Large intestine (tissue), 3 donors: ENCODE measurements around the gene CEP104. TPM values are rescaled to one million over a fixed set of nuclear protein-coding genes. Genes with fewer than 3 reads are reported as not detected.

Experiments used
- DNase-seq, 2 donors: peaks; one replicate each; pipeline versions ENCODE4 v3.0.0 to v3.0.0-alpha.2; 2013
- H3K27ac ChIP-seq: one replicate; pipeline ENCODE4 v1.5.1; 2013; ENCODE audit warnings: low read length
- H3K27me3 ChIP-seq: 2 replicates; pipeline ENCODE4 v1.6.1; 2013; ENCODE audit warnings: low read length; ENCODE audit not compliant: control insufficient read depth, insufficient read depth
- H3K36me3 ChIP-seq: 2 replicates; pipeline ENCODE4 v1.6.1; 2013; ENCODE audit warnings: low read length; ENCODE audit not compliant: control insufficient read depth, insufficient read depth
- H3K4me1 ChIP-seq: one replicate; pipeline ENCODE4 v1.6.1; 2013; ENCODE audit warnings: low read length; ENCODE audit not compliant: control insufficient read depth, insufficient read depth
- H3K4me3 ChIP-seq: one replicate; pipeline ENCODE4 v1.5.1; 2013; ENCODE audit warnings: low read length
- H3K9me3 ChIP-seq: one replicate; pipeline ENCODE4 v1.6.1; 2013; ENCODE audit warnings: mild to moderate bottlenecking, low read depth, low read length, moderate library complexity; ENCODE audit not compliant: control insufficient read depth
- WGBS: methylation state at CpG from one replicate; pipeline ENCODE4 v1.1.5; 2013; ENCODE audit warnings: low lambda C conversion rate; ENCODE audit not compliant: insufficient coverage; 5-methylcytosine and 5-hydroxymethylcytosine counted together
- polyA plus RNA-seq: library from polyadenylated mRNA; unstranded; fragments of 120-200 nt; gene quantifications from one replicate; pipeline ENCODE4 v1.2.1, GENCODE V29; 2013

CEP104 gene
- polyA plus RNA-seq, 1 donor: 31.5 TPM

GRCh38 chr1:3894626-3895278 is 37.7 kb upstream of the CEP104 start:
- no CpG with 5 or more reads among the region's 17 CpGs for WGBS
- no peak for DNase-seq
- H3K27ac ChIP-seq: no peak overlapping the region
- H3K27me3 ChIP-seq: no peaks in the 10 kb centered on the region
- H3K9me3 ChIP-seq: peaks cover 13% of the 10 kb centered on the region
- peaks cover 25% of the 10 kb centered on the region for H3K36me3 ChIP-seq
- H3K4me1 ChIP-seq: no peaks in the 10 kb centered on the region
- H3K4me3 ChIP-seq: no peak overlapping the region

DNA sequence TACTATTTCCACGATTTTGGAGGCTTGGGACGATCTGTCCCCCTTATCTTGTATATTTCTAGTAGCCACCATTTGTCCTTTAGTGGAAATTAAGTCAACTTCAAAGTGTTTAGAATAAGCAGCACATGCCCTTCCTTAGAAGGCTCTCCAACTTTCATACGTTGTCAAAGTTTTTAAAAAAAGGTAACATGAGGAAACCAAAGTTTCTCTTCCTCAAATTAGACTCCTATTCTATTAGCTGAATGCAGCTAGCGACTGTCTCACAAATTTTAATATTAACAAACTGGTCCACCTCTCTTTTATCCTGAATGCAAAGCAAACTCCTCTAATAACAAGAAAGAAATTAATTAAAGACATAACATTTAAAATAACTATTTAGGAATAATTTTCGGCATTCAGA is 36.2 kb upstream of the CEP104 start:
- Histone ChIP-seq H3K4me1 (no peaks in the 10 kb centered on the region), H3K4me3 (no peak overlapping the region), H3K27ac (no peak overlapping the region), H3K9me3 (peaks cover 9% of the 10 kb centered on the region), H3K27me3 (no peaks in the 10 kb centered on the region), H3K36me3 (peaks cover 30% of the 10 kb centered on the region)
- 90% methylated on average over 2 of the region's 5 CpGs for WGBS
- DNase-seq: no peak

GRCh38 chr1:3892748-3893147 is 35.7 kb upstream of the CEP104 start:
- Histone ChIP-seq H3K36me3 (peaks cover 33% of the 10 kb centered on the region), H3K4me1 (no peaks in the 10 kb centered on the region), H3K9me3 (peaks cover 5% of the 10 kb centered on the region), H3K4me3 (no peak overlapping the region), H3K27ac (no peak overlapping the region), H3K27me3 (no peaks in the 10 kb centered on the region)
- WGBS: 100% methylated on average over 1 of the region's 14 CpGs
- DNase-seq: no peak

DNA sequence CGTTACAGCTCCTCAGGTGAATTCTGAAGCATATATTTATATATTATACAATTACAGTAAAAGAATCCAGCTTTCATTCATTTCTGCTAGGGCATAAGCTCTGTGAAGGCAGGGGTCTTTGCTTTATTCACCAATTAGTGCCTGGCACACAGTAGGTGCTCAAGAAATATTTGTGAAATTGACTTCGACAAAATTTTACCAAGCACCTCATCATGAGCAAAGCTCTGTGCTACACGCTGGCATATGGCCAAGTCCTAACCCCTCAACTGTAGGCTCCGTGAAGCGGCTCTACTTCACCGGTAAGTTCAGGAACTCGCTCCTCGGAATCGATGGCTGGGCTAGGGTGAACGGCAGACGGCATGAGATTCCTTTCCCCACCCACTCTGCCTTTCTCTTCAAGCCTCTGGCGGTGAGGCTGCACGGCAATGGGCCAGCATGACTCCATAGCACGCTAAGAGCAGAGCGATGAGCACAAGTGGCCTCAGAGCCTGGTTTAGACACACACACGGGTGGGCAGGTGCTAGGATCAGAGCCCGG is 34.4 kb upstream of the CEP104 start:
- Histone ChIP-seq H3K9me3 (no peaks in the 10 kb centered on the region), H3K4me3 (no peak overlapping the region), H3K27me3 (no peaks in the 10 kb centered on the region), H3K27ac (no peak overlapping the region), H3K36me3 (peaks cover 39% of the 10 kb centered on the region), H3K4me1 (no peaks in the 10 kb centered on the region)
- no peak for DNase-seq
- WGBS: no CpG with 5 or more reads among the region's 17 CpGs

- Histone ChIP-seq H3K27me3 (no peaks in the 10 kb centered on the region), H3K36me3 (peaks cover 46% of the 10 kb centered on the region), H3K9me3 (no peaks in the 10 kb centered on the region), H3K4me3 (no peak overlapping the region), H3K4me1 (no peaks in the 10 kb centered on the region), H3K27ac (no peak overlapping the region)
- 95% methylated on average over 4 of the region's 26 CpGs for WGBS
- no peak for DNase-seq
Observed at GRCh38 chr1:3890389-3891328, 33.6 kb upstream of the CEP104 start.

DNA sequence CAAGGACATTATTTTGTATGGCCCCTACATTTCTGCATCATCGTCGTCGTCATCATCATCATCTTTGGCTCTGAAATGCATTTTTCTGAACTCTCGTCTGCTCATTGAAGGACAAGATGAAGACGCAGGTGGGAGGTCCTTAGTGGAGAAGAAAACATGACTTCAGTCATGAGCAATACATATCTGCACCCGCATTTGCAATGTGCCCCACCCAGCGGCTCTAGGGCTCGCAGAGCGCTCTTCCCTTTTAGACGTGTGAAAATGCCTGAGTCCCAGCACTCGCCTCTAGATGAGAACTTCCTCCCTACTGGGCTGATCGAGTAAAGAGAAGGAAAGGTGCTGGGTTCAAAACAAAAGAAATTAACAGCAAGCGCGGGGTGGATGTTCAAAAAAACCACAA is 32.9 kb upstream of the CEP104 start:
- DNase-seq: no peak
- Histone ChIP-seq H3K4me3 (no peak overlapping the region), H3K4me1 (no peaks in the 10 kb centered on the region), H3K36me3 (peaks cover 45% of the 10 kb centered on the region), H3K9me3 (no peaks in the 10 kb centered on the region), H3K27ac (no peak overlapping the region), H3K27me3 (no peaks in the 10 kb centered on the region)
- WGBS: 100% methylated on average over 1 of the region's 14 CpGs

DNA sequence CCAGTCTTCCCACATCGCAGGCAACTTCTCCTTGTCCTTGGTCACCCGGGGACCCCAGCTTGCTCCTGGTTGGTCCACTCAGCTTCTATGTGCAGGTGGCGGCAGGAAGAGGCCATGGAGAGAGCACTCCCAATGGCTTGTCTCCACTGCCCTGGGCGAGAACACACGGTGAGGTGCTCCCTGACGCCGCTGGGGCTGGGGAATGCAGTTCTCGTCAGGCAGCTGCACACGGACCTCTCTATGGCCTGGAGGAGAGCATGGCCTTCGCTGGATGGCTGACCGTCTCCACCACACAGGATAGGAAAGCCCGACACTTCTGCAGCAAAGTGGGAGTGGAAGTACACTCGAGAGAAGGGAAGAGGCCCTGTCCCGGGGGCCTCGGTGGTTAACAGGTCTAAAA is 31.3 kb upstream of the CEP104 start:
- H3K9me3 ChIP-seq: no peaks in the 10 kb centered on the region
- H3K27ac ChIP-seq: no peak overlapping the region
- no peak for DNase-seq
- no peaks in the 10 kb centered on the region for H3K27me3 ChIP-seq
- no peaks in the 10 kb centered on the region for H3K4me1 ChIP-seq
- WGBS: no CpG with 5 or more reads among the region's 15 CpGs
- peaks cover 54% of the 10 kb centered on the region for H3K36me3 ChIP-seq
- H3K4me3 ChIP-seq: no peak overlapping the region

- no CpG with 5 or more reads among the region's 8 CpGs for WGBS
- H3K4me3 ChIP-seq: no peak overlapping the region
- H3K36me3 ChIP-seq: peaks cover 53% of the 10 kb centered on the region
- H3K27me3 ChIP-seq: no peaks in the 10 kb centered on the region
- H3K9me3 ChIP-seq: no peaks in the 10 kb centered on the region
- DNase-seq: no peak
- no peaks in the 10 kb centered on the region for H3K4me1 ChIP-seq
- no peak overlapping the region for H3K27ac ChIP-seq
Observed at GRCh38 chr1:3886691-3887090, 29.7 kb upstream of the CEP104 start.

GRCh38 chr1:3886106-3886670 is 29.2 kb upstream of the CEP104 start:
- Histone ChIP-seq H3K4me1 (no peaks in the 10 kb centered on the region), H3K36me3 (peaks cover 48% of the 10 kb centered on the region), H3K9me3 (no peaks in the 10 kb centered on the region), H3K27me3 (no peaks in the 10 kb centered on the region), H3K27ac (no peak overlapping the region), H3K4me3 (no peak overlapping the region)
- no CpG with 5 or more reads among the region's 15 CpGs for WGBS
- no peak for DNase-seq

- Histone ChIP-seq H3K36me3 (peaks cover 48% of the 10 kb centered on the region), H3K4me1 (no peaks in the 10 kb centered on the region), H3K27ac (no peak overlapping the region), H3K9me3 (no peaks in the 10 kb centered on the region), H3K27me3 (no peaks in the 10 kb centered on the region), H3K4me3 (no peak overlapping the region)
- no CpG with 5 or more reads among the region's 7 CpGs for WGBS
- no peak for DNase-seq
Observed at GRCh38 chr1:3885611-3886010, 28.6 kb upstream of the CEP104 start.
